Measurements from ENCODE around the gene EZR.

Gene EZR

GRCh38 chr6:158853072-158853879 is 34.1 kb upstream of the EZR start (continued):
- TF ChIP-seq PRDM4 (tag by site-specific recombination; IDR thresholded peaks at IDR 0.05) = no peak; the same call in 1 of the 2 replicates
- peak; percentile 86; the same call in 1 of the 2 replicates for TF ChIP-seq ZNF148 (tag by site-specific recombination; IDR thresholded peaks at IDR 0.05; ENCODE audit: borderline replicate concordance)
- no peak for TF ChIP-seq ZNF280D (tag by site-specific recombination; IDR thresholded peaks at IDR 0.05)

GRCh38 chr6:158852312-158853071 is 33.3 kb upstream of the EZR start:
- POLR2A ChIA-PET = interaction anchor here (0.7 kb wide), 1 partner anchor 17 kb away, joined by 3 read pairs; no protein-coding TSS in a partner anchor
- TF ChIP-seq OSR2 (tag by site-specific recombination; IDR thresholded peaks at IDR 0.05) (no peak), ZNF645 (tag by site-specific recombination; IDR thresholded peaks at IDR 0.05) (0 out of 2 replicates have a peak, but pooled peaks have one; percentile 83), ZNF404 (tag by site-specific recombination; IDR thresholded peaks at IDR 0.05) (no peak), ZFP3 (tag by site-specific recombination; IDR thresholded peaks at IDR 0.05; ENCODE audit: low read depth) (peak; percentile 73), ZNF776 (tag by site-specific recombination; IDR thresholded peaks at IDR 0.05; ENCODE audit: borderline replicate concordance) (peak; percentile 73; the same call in 1 of the 2 replicates), RBAK (tag by site-specific recombination; IDR thresholded peaks at IDR 0.05) (no peak), BCL6B (tag by site-specific recombination; IDR thresholded peaks at IDR 0.05) (no peak), ZNF202 (tag by site-specific recombination; IDR thresholded peaks at IDR 0.05; ENCODE audit: borderline replicate concordance) (no peak), ZNF423 (tag by site-specific recombination; IDR thresholded peaks at IDR 0.05) (no peak), ZNF513 (tag by site-specific recombination; IDR thresholded peaks at IDR 0.05) (no peak), ZNF837 (tag by site-specific recombination; IDR thresholded peaks at IDR 0.05) (no peak), ZNF560 (tag by site-specific recombination; IDR thresholded peaks at IDR 0.05; ENCODE audit: borderline replicate concordance) (0 out of 2 replicates have a peak, but pooled peaks have one; percentile 2), ZNF48 (tag by site-specific recombination; IDR thresholded peaks at IDR 0.05) (no peak), ZNF426 (tag by site-specific recombination; IDR thresholded peaks at IDR 0.05) (no peak), BCL11A (tag by site-specific recombination; IDR thresholded peaks at IDR 0.05; ENCODE audit: low read depth) (no peak), FEZF1 (tag by site-specific recombination; IDR thresholded peaks at IDR 0.05) (no peak), SP2 (tag by site-specific recombination; IDR thresholded peaks at IDR 0.05) (no peak)

More at GRCh38 chr6:158852312-158853071, 33.3 kb upstream of the EZR start:
- Histone ChIP-seq H3K27ac (ENCODE audit: extremely low read depth, low read depth, low read length) (no peak overlapping the region; the same call in 1 of the 2 replicates), H3K36me3 (ENCODE audit: control insufficient read depth in 2 of 2, insufficient read depth in 1 of 2, low read length in 2 of 2) (no peaks in the 10 kb centered on the region), H3K4me1 (ENCODE audit: control insufficient read depth, insufficient read depth, low read length) (peaks cover 12% of the 10 kb centered on the region), H3K9me3 (ENCODE audit: control insufficient read depth, insufficient read depth, low read depth, low read length) (no peaks in the 10 kb centered on the region), H3K4me3 (ENCODE audit: low read depth, low read length) (no peak overlapping the region)
- CTCF ChIA-PET = interaction anchor here (1.4 to 1.5 kb wide), 2 partner anchors 17 to 120 kb away, joined by 3 read pairs; no protein-coding TSS in a partner anchor

Data from HEK293 (cell line).